Right ventricle myocardium superior (tissue), 1 donor: ENCODE measurements around the gene SHISA7. TPM values are rescaled to one million over a fixed set of nuclear protein-coding genes. Genes with fewer than 3 reads are reported as not detected.
"Not testable (repeated sequence)": the region's sequence is repeated elsewhere in the genome, so short reads cannot be mapped to it uniquely, and the experiment has no call there.

ENCODE experiments used
- ATAC-seq: fragments of 200-7000 bp; cut with Tn5 transposase; one replicate; pipeline ENCODE4 v1.9.1; 2020; ENCODE audit warnings: mild to moderate bottlenecking; ENCODE audit not compliant: poor library complexity
- DNase-seq: peaks from one replicate; pipeline ENCODE4 v3.0.0-alpha.2; 2020
- intact Hi-C: fragments of 100-400 bp; cut with DNase I; formaldehyde crosslinking; loops from one replicate; pipeline ENCODE4 v1.11.2; 2022
- total RNA-seq: library from RNA; stranded (reverse); fragmentation: NEBNext Ultra II Directional; extraction: Animal tissue kit (Norgen Biotek cat#: 25700); gene quantifications from one replicate; pipeline ENCODE4 v1.2.1, GENCODE V29; 2021
- donor health status: DM: no; HTN: yes; CAD: no; lungs with severe emphysema.

SHISA7 gene
- total RNA-seq, 1 donor from 2014 or later: not detected

GRCh38 chr19:55406091-55406825 lies 36.8 kb downstream of the SHISA7 start:
- intact Hi-C loops: no loop called here
- ATAC-seq (no peak), DNase-seq (no peak)

- DNase-seq (no peak), ATAC-seq (no peak)
- intact Hi-C loops: no loop called here
These were observed 37.5 kb downstream of the SHISA7 start for GRCh38 chr19:55405638-55406037.

- no peak for ATAC-seq
- DNase-seq: no peak
- intact Hi-C loops: no loop called here
These were observed 40.6 kb downstream of the SHISA7 start for GRCh38 chr19:55402509-55402908.

GRCh38 chr19:55401390-55401789 lies 41.7 kb downstream of the SHISA7 start:
- intact Hi-C loops, DNase-seq, ATAC-seq: not testable (repeated sequence)

- ATAC-seq: no peak
- no peak for DNase-seq
- intact Hi-C loops: no loop called here
These were observed 42.6 kb downstream of the SHISA7 start for GRCh38 chr19:55400281-55401087.

GRCh38 chr19:55398200-55398925 lies 44.7 kb downstream of the SHISA7 start:
- ATAC-seq (no peak), DNase-seq (no peak)
- intact Hi-C loops: no loop called here

- ATAC-seq (no peak), DNase-seq (no peak)
- intact Hi-C loops: no loop called here
These were observed 50.0 kb downstream of the SHISA7 start for GRCh38 chr19:55392820-55393761.

- DNase-seq (no peak), ATAC-seq (no peak)
- intact Hi-C loops: no loop called here
These were observed 51.1 kb downstream of the SHISA7 start for GRCh38 chr19:55391702-55392615.

- intact Hi-C loops: no loop called here
- no peak for ATAC-seq
These were observed 51.9 kb downstream of the SHISA7 start for GRCh38 chr19:55391191-55391670.

GRCh38 chr19:55390461-55390880 lies 52.6 kb downstream of the SHISA7 start:
- no peak for DNase-seq

More at GRCh38 chr19:55391191-55391670, 51.9 kb downstream of the SHISA7 start:
- no peak for DNase-seq

GRCh38 chr19:55389386-55390317 lies 53.4 kb downstream of the SHISA7 start:
- DNase-seq (no peak), ATAC-seq (no peak)
- intact Hi-C loops: no loop called here

More at GRCh38 chr19:55390461-55390880, 52.6 kb downstream of the SHISA7 start:
- intact Hi-C loops: no loop called here
- ATAC-seq: no peak

- no peak for ATAC-seq
- DNase-seq: no peak
- intact Hi-C loops: no loop called here
These were observed 55.2 kb downstream of the SHISA7 start for GRCh38 chr19:55387736-55388497.

GRCh38 chr19:55386493-55386971 lies 56.6 kb downstream of the SHISA7 start:
- intact Hi-C loops: no loop called here
- no peak for DNase-seq
- no peak for ATAC-seq

- intact Hi-C loops: loop anchor here (2.0 kb wide), 1 partner anchor 47 kb away; the partner anchor contains the start of gene KMT5C
- DNase-seq: peak; percentile 98
- ATAC-seq: peak; percentile 93
These were observed 57.2 kb downstream of the SHISA7 start, which contains the start of gene RPL28 for GRCh38 chr19:55385724-55386492. RPL28 (plus strand) TSS chr19:55385932; CDS start chr19:55386358, 426 bp downstream.
